NCI-H510A (cell line): ENCODE data around the gene UHRF1.
"Not testable (repeated sequence)": the region's sequence is repeated elsewhere in the genome, so short reads cannot be mapped to it uniquely, and the experiment has no call there.

Experiments
- DNase-seq: peaks from one replicate; lab custom pipeline; 2025; lab: John Stamatoyannopoulos, UW

Gene UHRF1

GRCh38 chr19:4971816-4972495 lies 62.7 kb downstream of the UHRF1 start:
- no peak for DNase-seq

GRCh38 chr19:4972509-4973230 lies 63.4 kb downstream of the UHRF1 start:
- no peak for DNase-seq

GRCh38 chr19:4974880-4975469 lies 65.7 kb downstream of the UHRF1 start:
- DNase-seq: no peak

GRCh38 chr19:4975601-4976000 lies 66.3 kb downstream of the UHRF1 start:
- not testable (repeated sequence) for DNase-seq

GRCh38 chr19:4976401-4977298 lies 67.3 kb downstream of the UHRF1 start:
- DNase-seq: no peak

- no peak for DNase-seq
These were observed 68.2 kb downstream of the UHRF1 start for GRCh38 chr19:4977299-4978174.

- DNase-seq: no peak
These were observed 70.0 kb downstream of the UHRF1 start for GRCh38 chr19:4979211-4979807.

- no peak for DNase-seq
These were observed 70.8 kb downstream of the UHRF1 start for GRCh38 chr19:4980067-4980466.

GRCh38 chr19:4980838-4981680 lies 71.8 kb downstream of the UHRF1 start:
- no peak for DNase-seq

- no peak for DNase-seq
These were observed 72.3 kb downstream of the UHRF1 start for GRCh38 chr19:4981681-4981958.

GRCh38 chr19:4983346-4984105 lies 74.2 kb downstream of the UHRF1 start:
- no peak for DNase-seq

GRCh38 chr19:4984106-4984380 lies 74.7 kb downstream of the UHRF1 start:
- DNase-seq: no peak

- peak; percentile 63 for DNase-seq
These were observed 75.2 kb downstream of the UHRF1 start for GRCh38 chr19:4984438-4984990.

- no peak for DNase-seq
These were observed 76.3 kb downstream of the UHRF1 start for GRCh38 chr19:4985551-4985991.

- no peak for DNase-seq
These were observed 76.8 kb downstream of the UHRF1 start for GRCh38 chr19:4986056-4986455.

GRCh38 chr19:4986471-4986891 lies 77.2 kb downstream of the UHRF1 start:
- no peak for DNase-seq

- no peak for DNase-seq
These were observed 78.0 kb downstream of the UHRF1 start for GRCh38 chr19:4987256-4987655.

- DNase-seq: no peak
These were observed 78.5 kb downstream of the UHRF1 start for GRCh38 chr19:4987692-4988370.
